ENCODE measurements around the gene NAPSA. TPM values are rescaled to one million over a fixed set of nuclear protein-coding genes. Genes with fewer than 3 reads are reported as not detected.
A peak's percentile ranks its signal among the peaks of the same experiment; 100 is the strongest.

Gene NAPSA
- total and polyA plus RNA-seq, 10 of the 15 experiments (the other 5 are each of a cell fraction or from before 2014, with no cell fraction given) = 6.7 to 45.4 (median 17.1) TPM

DNA sequence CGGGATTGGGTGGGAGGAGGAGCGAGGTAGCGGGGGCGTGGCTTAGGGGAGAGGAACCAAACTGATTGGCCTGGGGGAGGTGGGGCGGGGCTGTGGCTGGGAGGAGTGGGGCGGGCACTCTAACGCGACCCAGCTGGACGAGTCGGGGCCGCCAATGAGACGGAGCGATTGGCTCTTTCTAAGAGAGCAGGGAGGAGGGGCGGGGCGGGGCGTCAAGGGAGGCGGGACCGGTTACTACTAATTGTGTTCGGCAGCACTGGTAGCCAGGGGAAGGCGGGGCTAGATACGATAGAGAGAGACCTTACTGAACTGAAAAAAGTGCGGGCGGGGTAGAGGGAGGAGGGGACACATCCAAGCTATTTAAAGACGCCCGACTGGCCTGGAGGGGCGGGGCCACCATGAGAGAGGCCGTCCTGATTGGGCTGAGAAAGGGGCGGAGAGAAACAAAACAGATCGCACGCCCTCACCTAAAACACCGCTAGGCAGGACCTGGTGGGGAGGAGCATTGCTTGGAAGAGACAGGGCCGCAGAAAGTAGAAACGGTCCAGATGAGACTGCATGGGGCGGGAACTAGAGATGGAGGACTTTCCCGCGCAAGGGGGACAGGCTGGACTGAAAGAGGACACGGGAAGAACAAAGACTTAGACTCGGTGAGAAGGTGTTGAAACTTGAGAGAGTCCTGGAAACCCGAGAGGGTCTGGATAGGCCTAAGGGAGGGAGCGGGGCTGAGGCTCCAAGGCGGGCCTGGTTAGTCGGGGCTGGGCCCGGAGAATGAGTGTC, 36.1 kb downstream of the NAPSA start, which contains the start of gene KCNC3 (continued):
- TF ChIP-seq EED (IDR thresholded peaks at IDR 0.05; ENCODE audit: low read depth) (peak; percentile 46; the same call in 1 of the 2 replicates), TCF7 (IDR thresholded peaks at IDR 0.05; ENCODE audit: borderline replicate concordance) (no peak), POLR2A (IDR thresholded peaks at IDR 0.05; ENCODE audit: low read depth, low read length) (peak; percentile 92), NR2C1 (IDR thresholded peaks at IDR 0.05) (no peak), NRF1 (conservative IDR thresholded peaks at IDR 0.05; ENCODE audit: low read depth, low read length) (no peak), NFYA (IDR thresholded peaks at IDR 0.05; ENCODE audit: borderline replicate concordance, low read depth, low read length) (no peak), ZNF207 (IDR thresholded peaks at IDR 0.05; ENCODE audit: borderline replicate concordance) (no peak), CBFB (IDR thresholded peaks at IDR 0.05; ENCODE audit: low read depth) (peak; percentile 56; the same call in 1 of the 2 replicates), POLR2AphosphoS5 (IDR thresholded peaks at IDR 0.05; ENCODE audit: low read length) (peak; percentile 60)
- TF ChIP-seq, protein P1, sequence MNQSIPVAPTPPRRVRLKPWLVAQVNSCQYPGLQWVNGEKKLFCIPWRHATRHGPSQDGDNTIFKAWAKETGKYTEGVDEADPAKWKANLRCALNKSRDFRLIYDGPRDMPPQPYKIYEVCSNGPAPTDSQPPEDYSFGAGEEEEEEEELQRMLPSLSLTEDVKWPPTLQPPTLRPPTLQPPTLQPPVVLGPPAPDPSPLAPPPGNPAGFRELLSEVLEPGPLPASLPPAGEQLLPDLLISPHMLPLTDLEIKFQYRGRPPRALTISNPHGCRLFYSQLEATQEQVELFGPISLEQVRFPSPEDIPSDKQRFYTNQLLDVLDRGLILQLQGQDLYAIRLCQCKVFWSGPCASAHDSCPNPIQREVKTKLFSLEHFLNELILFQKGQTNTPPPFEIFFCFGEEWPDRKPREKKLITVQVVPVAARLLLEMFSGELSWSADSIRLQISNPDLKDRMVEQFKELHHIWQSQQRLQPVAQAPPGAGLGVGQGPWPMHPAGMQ (IDR thresholded peaks at IDR 0.05; ENCODE audit: borderline replicate concordance) = no peak
- TF ChIP-seq, protein P2, sequence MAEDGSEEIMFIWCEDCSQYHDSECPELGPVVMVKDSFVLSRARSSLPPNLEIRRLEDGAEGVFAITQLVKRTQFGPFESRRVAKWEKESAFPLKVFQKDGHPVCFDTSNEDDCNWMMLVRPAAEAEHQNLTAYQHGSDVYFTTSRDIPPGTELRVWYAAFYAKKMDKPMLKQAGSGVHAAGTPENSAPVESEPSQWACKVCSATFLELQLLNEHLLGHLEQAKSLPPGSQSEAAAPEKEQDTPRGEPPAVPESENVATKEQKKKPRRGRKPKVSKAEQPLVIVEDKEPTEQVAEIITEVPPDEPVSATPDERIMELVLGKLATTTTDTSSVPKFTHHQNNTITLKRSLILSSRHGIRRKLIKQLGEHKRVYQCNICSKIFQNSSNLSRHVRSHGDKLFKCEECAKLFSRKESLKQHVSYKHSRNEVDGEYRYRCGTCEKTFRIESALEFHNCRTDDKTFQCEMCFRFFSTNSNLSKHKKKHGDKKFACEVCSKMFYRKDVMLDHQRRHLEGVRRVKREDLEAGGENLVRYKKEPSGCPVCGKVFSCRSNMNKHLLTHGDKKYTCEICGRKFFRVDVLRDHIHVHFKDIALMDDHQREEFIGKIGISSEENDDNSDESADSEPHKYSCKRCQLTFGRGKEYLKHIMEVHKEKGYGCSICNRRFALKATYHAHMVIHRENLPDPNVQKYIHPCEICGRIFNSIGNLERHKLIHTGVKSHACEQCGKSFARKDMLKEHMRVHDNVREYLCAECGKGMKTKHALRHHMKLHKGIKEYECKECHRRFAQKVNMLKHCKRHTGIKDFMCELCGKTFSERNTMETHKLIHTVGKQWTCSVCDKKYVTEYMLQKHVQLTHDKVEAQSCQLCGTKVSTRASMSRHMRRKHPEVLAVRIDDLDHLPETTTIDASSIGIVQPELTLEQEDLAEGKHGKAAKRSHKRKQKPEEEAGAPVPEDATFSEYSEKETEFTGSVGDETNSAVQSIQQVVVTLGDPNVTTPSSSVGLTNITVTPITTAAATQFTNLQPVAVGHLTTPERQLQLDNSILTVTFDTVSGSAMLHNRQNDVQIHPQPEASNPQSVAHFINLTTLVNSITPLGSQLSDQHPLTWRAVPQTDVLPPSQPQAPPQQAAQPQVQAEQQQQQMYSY (CRISPR knock-in tag; IDR thresholded peaks at IDR 0.05) = 0 out of 2 replicates have a peak, but pooled peaks have one; percentile 10
- TF ChIP-seq, protein P3, sequence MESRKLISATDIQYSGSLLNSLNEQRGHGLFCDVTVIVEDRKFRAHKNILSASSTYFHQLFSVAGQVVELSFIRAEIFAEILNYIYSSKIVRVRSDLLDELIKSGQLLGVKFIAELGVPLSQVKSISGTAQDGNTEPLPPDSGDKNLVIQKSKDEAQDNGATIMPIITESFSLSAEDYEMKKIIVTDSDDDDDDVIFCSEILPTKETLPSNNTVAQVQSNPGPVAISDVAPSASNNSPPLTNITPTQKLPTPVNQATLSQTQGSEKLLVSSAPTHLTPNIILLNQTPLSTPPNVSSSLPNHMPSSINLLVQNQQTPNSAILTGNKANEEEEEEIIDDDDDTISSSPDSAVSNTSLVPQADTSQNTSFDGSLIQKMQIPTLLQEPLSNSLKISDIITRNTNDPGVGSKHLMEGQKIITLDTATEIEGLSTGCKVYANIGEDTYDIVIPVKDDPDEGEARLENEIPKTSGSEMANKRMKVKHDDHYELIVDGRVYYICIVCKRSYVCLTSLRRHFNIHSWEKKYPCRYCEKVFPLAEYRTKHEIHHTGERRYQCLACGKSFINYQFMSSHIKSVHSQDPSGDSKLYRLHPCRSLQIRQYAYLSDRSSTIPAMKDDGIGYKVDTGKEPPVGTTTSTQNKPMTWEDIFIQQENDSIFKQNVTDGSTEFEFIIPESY (IDR thresholded peaks at IDR 0.05) = no peak
- TF ChIP-seq, protein P4, sequence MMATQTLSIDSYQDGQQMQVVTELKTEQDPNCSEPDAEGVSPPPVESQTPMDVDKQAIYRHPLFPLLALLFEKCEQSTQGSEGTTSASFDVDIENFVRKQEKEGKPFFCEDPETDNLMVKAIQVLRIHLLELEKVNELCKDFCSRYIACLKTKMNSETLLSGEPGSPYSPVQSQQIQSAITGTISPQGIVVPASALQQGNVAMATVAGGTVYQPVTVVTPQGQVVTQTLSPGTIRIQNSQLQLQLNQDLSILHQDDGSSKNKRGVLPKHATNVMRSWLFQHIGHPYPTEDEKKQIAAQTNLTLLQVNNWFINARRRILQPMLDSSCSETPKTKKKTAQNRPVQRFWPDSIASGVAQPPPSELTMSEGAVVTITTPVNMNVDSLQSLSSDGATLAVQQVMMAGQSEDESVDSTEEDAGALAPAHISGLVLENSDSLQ (IDR thresholded peaks at IDR 0.05) = peak; percentile 24; the same call in 1 of the 2 replicates
- TF ChIP-seq, protein P5, sequence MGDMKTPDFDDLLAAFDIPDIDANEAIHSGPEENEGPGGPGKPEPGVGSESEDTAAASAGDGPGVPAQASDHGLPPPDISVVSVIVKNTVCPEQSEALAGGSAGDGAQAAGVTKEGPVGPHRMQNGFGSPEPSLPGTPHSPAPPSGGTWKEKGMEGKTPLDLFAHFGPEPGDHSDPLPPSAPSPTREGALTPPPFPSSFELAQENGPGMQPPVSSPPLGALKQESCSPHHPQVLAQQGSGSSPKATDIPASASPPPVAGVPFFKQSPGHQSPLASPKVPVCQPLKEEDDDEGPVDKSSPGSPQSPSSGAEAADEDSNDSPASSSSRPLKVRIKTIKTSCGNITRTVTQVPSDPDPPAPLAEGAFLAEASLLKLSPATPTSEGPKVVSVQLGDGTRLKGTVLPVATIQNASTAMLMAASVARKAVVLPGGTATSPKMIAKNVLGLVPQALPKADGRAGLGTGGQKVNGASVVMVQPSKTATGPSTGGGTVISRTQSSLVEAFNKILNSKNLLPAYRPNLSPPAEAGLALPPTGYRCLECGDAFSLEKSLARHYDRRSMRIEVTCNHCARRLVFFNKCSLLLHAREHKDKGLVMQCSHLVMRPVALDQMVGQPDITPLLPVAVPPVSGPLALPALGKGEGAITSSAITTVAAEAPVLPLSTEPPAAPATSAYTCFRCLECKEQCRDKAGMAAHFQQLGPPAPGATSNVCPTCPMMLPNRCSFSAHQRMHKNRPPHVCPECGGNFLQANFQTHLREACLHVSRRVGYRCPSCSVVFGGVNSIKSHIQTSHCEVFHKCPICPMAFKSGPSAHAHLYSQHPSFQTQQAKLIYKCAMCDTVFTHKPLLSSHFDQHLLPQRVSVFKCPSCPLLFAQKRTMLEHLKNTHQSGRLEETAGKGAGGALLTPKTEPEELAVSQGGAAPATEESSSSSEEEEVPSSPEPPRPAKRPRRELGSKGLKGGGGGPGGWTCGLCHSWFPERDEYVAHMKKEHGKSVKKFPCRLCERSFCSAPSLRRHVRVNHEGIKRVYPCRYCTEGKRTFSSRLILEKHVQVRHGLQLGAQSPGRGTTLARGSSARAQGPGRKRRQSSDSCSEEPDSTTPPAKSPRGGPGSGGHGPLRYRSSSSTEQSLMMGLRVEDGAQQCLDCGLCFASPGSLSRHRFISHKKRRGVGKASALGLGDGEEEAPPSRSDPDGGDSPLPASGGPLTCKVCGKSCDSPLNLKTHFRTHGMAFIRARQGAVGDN (IDR thresholded peaks at IDR 0.05) = peak; percentile 29; the same call in 1 of the 2 replicates
- TF ChIP-seq, protein P6, sequence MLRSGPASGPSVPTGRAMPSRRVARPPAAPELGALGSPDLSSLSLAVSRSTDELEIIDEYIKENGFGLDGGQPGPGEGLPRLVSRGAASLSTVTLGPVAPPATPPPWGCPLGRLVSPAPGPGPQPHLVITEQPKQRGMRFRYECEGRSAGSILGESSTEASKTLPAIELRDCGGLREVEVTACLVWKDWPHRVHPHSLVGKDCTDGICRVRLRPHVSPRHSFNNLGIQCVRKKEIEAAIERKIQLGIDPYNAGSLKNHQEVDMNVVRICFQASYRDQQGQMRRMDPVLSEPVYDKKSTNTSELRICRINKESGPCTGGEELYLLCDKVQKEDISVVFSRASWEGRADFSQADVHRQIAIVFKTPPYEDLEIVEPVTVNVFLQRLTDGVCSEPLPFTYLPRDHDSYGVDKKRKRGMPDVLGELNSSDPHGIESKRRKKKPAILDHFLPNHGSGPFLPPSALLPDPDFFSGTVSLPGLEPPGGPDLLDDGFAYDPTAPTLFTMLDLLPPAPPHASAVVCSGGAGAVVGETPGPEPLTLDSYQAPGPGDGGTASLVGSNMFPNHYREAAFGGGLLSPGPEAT (IDR thresholded peaks at IDR 0.05; ENCODE audit: low read depth) = peak; percentile 39

All from GM12878 (cell line).